WI38 (cell line): ENCODE results near the gene MICALL2.

Source experiments
- H3K4me3 ChIP-seq: 2 replicates; pipeline ENCODE4 v1.5.1; 2011; ENCODE audit warnings: low read depth, mild to moderate bottlenecking, control low read depth, low read length
- TF ChIP-seq, protein P1 (sequence below): IDR thresholded peaks from 2 replicates; pipeline ENCODE4 v1.5.1; 2012; ENCODE audit warnings: low read depth, mild to moderate bottlenecking, control low read depth, low read length

Gene MICALL2

DNA sequence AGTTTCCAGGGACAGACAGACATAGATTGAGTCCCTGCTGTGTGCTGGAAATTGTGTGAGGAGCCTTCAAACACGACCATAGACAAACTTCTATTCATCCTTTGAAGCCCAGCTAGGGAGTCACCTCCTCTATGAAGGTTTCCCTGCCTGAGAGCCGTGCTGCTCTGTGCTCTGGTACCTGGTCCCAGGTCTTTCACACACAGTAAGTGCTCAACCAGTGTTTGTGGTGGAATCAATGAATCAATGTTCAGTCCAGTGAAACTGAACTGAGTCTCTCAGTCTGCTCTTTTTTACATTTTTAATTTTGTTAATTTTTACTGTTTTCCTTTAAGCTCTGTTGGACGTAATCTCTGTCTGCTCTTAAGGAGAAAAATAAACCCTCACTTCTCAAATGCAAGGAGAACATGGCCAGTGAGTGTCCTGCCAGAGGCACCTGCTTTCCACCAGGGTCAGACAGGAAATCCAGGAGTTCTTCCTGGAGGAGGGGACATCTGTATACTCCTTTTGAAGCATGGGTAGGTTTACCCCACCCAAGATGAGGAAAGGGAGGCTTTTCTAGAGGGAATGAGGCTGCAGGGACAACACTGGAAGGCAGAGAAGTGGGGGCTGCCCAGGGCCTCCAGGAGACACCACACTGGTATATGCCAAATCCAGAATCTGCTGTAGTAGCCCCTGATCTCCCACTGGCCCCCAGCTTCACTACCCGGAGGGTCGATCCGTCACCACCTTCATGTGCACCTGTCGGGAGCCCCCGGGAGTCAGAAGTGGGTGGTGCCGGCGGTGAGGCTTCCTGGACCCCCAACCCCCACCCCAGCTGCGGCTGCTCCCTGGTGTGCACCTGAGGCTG lies 56.3 kb downstream of the MICALL2 start:
- TF ChIP-seq, protein P1, sequence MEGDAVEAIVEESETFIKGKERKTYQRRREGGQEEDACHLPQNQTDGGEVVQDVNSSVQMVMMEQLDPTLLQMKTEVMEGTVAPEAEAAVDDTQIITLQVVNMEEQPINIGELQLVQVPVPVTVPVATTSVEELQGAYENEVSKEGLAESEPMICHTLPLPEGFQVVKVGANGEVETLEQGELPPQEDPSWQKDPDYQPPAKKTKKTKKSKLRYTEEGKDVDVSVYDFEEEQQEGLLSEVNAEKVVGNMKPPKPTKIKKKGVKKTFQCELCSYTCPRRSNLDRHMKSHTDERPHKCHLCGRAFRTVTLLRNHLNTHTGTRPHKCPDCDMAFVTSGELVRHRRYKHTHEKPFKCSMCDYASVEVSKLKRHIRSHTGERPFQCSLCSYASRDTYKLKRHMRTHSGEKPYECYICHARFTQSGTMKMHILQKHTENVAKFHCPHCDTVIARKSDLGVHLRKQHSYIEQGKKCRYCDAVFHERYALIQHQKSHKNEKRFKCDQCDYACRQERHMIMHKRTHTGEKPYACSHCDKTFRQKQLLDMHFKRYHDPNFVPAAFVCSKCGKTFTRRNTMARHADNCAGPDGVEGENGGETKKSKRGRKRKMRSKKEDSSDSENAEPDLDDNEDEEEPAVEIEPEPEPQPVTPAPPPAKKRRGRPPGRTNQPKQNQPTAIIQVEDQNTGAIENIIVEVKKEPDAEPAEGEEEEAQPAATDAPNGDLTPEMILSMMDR = no peak
- H3K4me3 ChIP-seq = no peak overlapping the region

DNA sequence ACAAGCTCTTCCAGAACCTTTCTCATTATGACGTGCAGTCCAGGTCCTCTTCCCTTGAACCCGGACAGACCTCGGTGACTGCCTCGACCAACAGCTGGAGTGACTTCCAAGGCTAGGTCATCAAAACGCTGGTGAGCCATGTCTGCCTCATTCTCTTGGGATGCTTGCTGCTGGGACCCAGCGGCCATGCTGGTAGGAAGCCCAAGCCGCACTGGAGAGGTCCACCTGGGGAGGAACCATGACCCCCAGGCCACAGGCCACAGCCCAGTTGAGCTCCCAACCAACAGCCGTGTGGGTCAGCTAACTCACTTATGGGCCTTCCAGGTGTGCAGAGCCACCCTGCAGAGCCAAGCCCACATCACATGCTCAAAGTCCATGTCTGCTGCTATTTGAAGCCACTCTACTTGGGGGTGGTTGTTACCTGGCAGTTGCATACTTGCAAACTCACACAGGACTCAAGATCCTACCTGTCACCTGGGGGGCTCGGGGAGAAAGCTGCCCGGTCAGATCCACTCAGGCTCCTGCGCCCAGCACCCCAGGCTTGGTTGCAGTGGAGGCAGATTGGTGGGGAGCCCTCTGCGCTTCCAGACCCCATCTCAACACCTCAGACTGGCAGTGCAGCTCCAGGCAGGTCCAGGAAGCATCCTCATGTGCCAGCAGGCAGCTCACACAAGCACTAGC lies 57.0 kb downstream of the MICALL2 start:
- TF ChIP-seq, protein P1 = no peak
- H3K4me3 ChIP-seq = no peak overlapping the region

DNA sequence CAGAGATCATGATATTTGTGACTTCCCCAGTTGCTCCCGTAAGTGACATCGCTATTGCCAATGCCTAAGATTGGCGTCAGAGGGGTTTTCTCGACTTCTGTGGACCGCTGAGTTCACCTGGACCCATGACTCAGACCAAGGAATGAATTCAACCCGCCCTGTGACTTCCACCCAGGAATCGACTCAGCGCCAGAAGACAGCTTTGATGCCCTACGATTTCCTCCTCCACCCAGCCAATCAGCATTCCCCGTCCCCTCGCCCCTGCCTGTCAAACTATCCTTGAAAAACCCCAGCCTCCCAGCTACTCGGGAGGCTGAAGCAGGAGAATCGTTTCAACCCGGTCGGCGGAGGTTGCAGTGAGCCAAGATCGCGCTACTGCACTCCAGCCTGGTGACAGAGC lies 58.3 kb downstream of the MICALL2 start:
- H3K4me3 ChIP-seq = no peak overlapping the region
- TF ChIP-seq, protein P1 = no peak

DNA sequence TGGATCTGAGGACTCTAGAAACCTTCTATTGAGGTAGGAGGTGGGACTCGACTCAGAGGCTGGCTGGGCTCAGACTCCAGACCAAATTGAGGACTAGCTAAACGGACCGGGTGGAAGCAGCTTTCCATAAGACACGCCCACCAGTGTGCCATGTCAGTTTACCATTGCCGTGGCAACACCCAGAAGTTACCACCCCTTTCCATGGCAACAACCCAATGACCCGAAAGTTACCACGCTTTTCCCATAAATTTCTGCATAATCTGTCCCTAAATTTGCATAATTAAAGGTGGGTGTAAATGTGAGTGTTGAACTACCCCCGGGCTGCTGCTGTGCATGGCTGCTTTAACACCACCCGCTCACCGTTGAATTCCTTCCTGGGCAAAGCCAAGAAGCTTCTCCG lies 58.9 kb downstream of the MICALL2 start:
- no peak overlapping the region for H3K4me3 ChIP-seq
- TF ChIP-seq, protein P1 = no peak

DNA sequence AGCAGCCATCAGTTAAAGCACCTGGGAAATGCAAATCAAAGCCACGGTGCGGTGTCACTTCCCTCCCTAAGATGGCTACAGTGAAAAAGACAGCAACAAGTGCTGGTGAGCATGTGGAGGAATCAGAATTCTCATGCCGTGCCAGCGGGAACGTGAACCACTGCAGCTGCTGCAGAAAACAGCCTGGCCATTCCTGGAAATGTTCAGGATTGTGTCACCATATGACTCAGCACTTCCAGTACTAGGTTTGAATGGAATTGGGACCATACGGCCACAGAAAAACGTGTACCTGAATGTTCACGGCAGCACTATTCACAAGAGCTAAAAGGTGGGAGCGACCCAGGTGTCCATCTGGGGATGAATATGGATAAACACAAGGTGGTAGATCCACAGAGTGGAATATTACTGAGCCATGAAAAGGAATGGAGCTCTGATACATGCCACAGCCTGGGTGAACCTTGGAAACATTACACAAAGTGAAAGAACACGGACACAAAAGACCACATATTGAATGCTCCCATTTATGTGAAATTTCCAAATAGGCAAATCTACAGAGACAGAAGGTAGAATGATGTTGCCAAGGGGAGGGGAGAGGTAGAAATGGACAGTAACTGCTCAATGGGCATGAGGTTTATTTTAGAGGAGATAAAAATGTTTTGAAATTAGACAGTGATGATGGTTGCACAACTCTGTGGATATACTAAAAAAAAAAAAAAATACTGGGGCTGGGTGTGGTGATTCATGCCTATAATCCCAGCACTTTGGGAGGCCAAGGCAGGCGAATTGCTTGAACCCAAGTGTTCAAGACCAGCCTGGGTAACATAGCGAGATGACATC lies 61.6 kb downstream of the MICALL2 start:
- TF ChIP-seq, protein P1 = no peak
- no peak overlapping the region for H3K4me3 ChIP-seq

DNA sequence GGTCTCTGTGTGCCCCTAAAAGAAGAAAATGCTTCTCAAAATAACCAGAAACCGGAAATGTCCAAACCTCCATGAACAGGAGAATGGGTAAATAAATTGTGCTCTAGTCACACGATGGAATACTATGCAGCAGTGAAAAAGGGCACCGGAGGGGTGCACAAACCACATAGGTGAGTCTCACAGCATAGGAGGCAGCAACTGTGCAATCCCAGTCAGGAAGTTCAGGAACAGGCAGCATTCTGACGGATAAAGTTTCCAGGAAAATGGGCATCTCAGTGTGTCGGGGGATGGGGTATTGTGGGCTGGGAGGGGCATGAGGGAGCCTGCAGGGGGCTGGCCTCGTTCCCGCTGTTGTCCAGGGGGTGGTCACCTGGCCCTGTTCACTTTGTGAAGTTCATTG lies 63.1 kb downstream of the MICALL2 start:
- no peak overlapping the region for H3K4me3 ChIP-seq

More for the DNA sequence above, 63.1 kb downstream of the MICALL2 start:
- TF ChIP-seq, protein P1 = no peak
